Measurements from ENCODE around the gene RAMACL. TPM values are rescaled to one million over a fixed set of nuclear protein-coding genes. Genes with fewer than 3 reads are reported as not detected.

RAMACL gene
- total RNA-seq, 1 experiment from 2014 or later = 0.77 TPM

GRCh38 chr6:166629628-166630027, 43.1 kb upstream of the RAMACL start:
- Histone ChIP-seq H3K9me3 (ENCODE audit: low read depth, low read length, poor library complexity, severe bottlenecking) (no peaks in the 10 kb centered on the region), H3K4me3 (ENCODE audit: low read depth, low read length, poor library complexity, severe bottlenecking) (no peak overlapping the region), H3K36me3 (ENCODE audit: insufficient read depth, low read length, poor library complexity, severe bottlenecking) (no peaks in the 10 kb centered on the region), H3K27me3 (replicated peaks; ENCODE audit: insufficient read depth, low read depth, low read length, poor library complexity) (no peaks in the 10 kb centered on the region), H3K4me1 (ENCODE audit: insufficient read depth, low read length, poor library complexity, severe bottlenecking) (peaks cover 16% of the 10 kb centered on the region), H3K27ac (ENCODE audit: low read depth, low read length, poor library complexity, severe bottlenecking) (no peak overlapping the region)
- CTCF ChIA-PET = interaction anchor here (0.5 kb wide), 1 partner anchor 9 kb away, joined by 3 read pairs; no protein-coding TSS in a partner anchor
- POLR2A ChIA-PET (ENCODE audit: low non-redundant PET) = no interaction called here
- TF ChIP-seq CTCF (conservative IDR thresholded peaks at IDR 0.05; ENCODE audit: low read depth, low read length) (no peak), EZH2 (IDR thresholded peaks at IDR 0.05; ENCODE audit: borderline replicate concordance, low read depth, low read length, poor library complexity, severe bottlenecking) (no peak)
- DNase-seq (ENCODE audit: low spot score) = no peak
- BruUV-seq (replicated peaks) = no TSS peak
- intact Hi-C loops (cut with micrococcal nuclease; ENCODE audit: unreplicated experiment) = loop anchor here (5.0 to 10.0 kb wide), 4 partner anchors 42 to 355 kb away; partner anchors contain the start of gene RAMACL

- Histone ChIP-seq H3K4me3 (ENCODE audit: low read depth, low read length, poor library complexity, severe bottlenecking) (peak overlapping the region; percentile 94), H3K36me3 (ENCODE audit: insufficient read depth, low read length, poor library complexity, severe bottlenecking) (no peaks in the 10 kb centered on the region), H3K27me3 (replicated peaks; ENCODE audit: insufficient read depth, low read depth, low read length, poor library complexity) (no peaks in the 10 kb centered on the region), H3K9me3 (ENCODE audit: low read depth, low read length, poor library complexity, severe bottlenecking) (no peaks in the 10 kb centered on the region), H3K27ac (ENCODE audit: low read depth, low read length, poor library complexity, severe bottlenecking) (peak overlapping the region; percentile 64), H3K4me1 (ENCODE audit: insufficient read depth, low read length, poor library complexity, severe bottlenecking) (peaks cover 24% of the 10 kb centered on the region)
- intact Hi-C loops (cut with micrococcal nuclease; ENCODE audit: unreplicated experiment) = loop anchor here (5.0 to 10.0 kb wide), 4 partner anchors 41 to 353 kb away; partner anchors contain the start of gene RAMACL
- DNase-seq (ENCODE audit: low spot score) = peak; percentile 74
- CTCF ChIA-PET = interaction anchor here (0.7 kb wide), 2 partner anchors 593 to 630 kb away, joined by 8 to 22 read pairs; no protein-coding TSS in a partner anchor
- POLR2A ChIA-PET (ENCODE audit: low non-redundant PET) = interaction anchor here (0.5 to 0.9 kb wide), 4 partner anchors 12 to 445 kb away, joined by 3 to 4 read pairs (median 3); no protein-coding TSS in a partner anchor
- TF ChIP-seq CTCF (conservative IDR thresholded peaks at IDR 0.05; ENCODE audit: low read depth, low read length) (no peak), EZH2 (IDR thresholded peaks at IDR 0.05; ENCODE audit: borderline replicate concordance, low read depth, low read length, poor library complexity, severe bottlenecking) (no peak)
- BruUV-seq (replicated peaks) = no TSS peak
Measured at GRCh38 chr6:166627875-166628801, 41.7 kb upstream of the RAMACL start.

- intact Hi-C loops (cut with micrococcal nuclease; ENCODE audit: unreplicated experiment) = loop anchor here (5.0 to 10.0 kb wide), 4 partner anchors 40 to 352 kb away; partner anchors contain the start of gene RAMACL
Measured at GRCh38 chr6:166627033-166627874, 40.8 kb upstream of the RAMACL start, which contains the start of gene RPS6KA2. TSS of gene RPS6KA2 (minus strand) at chr6:166627251. CDS start at chr6:166627019, 232 bp downstream.

More at GRCh38 chr6:166627033-166627874, 40.8 kb upstream of the RAMACL start, which contains the start of gene RPS6KA2:
- H3K9me3 ChIP-seq (ENCODE audit: low read depth, low read length, poor library complexity, severe bottlenecking) = no peaks in the 10 kb centered on the region
- no TSS peak for BruUV-seq (replicated peaks)
- H3K27me3 ChIP-seq (replicated peaks; ENCODE audit: insufficient read depth, low read depth, low read length, poor library complexity) = no peaks in the 10 kb centered on the region
- peaks cover 24% of the 10 kb centered on the region for H3K4me1 ChIP-seq (ENCODE audit: insufficient read depth, low read length, poor library complexity, severe bottlenecking)
- TF ChIP-seq EZH2 (IDR thresholded peaks at IDR 0.05; ENCODE audit: borderline replicate concordance, low read depth, low read length, poor library complexity, severe bottlenecking) = no peak
- no peak for TF ChIP-seq CTCF (conservative IDR thresholded peaks at IDR 0.05; ENCODE audit: low read depth, low read length)
- peak within 1 kb of the TSS; percentile 94 for H3K4me3 ChIP-seq (ENCODE audit: low read depth, low read length, poor library complexity, severe bottlenecking)
- ChIA-PET POLR2A (ENCODE audit: low non-redundant PET) (interaction anchor here (0.5 to 0.9 kb wide), 5 partner anchors 13 to 446 kb away, joined by 3 to 5 read pairs (median 3); no protein-coding TSS in a partner anchor), CTCF (interaction anchor here (0.7 kb wide), 2 partner anchors 594 to 631 kb away, joined by 8 to 22 read pairs; no protein-coding TSS in a partner anchor)
- peak; percentile 100 for DNase-seq (ENCODE audit: low spot score)
- no peaks in the 10 kb centered on the region for H3K36me3 ChIP-seq (ENCODE audit: insufficient read depth, low read length, poor library complexity, severe bottlenecking)
- H3K27ac ChIP-seq (ENCODE audit: low read depth, low read length, poor library complexity, severe bottlenecking) = peak within 1 kb of the TSS; percentile 64

All from A673 (cell line).